Femur (tissue), 1 donor: ENCODE measurements around the gene AGBL2.
"Not testable (repeated sequence)": the region's sequence is repeated elsewhere in the genome, so short reads cannot be mapped to it uniquely, and the experiment has no call there.

Experiments
- DNase-seq: peaks from one replicate; pipeline ENCODE4 v3.0.0-alpha.2; 2017

AGBL2 gene

GRCh38 chr11:47688991-47689390 is 26.2 kb downstream of the AGBL2 start:
- DNase-seq: no peak

- DNase-seq: no peak
These were observed 27.1 kb downstream of the AGBL2 start for GRCh38 chr11:47688111-47688510.

GRCh38 chr11:47686704-47687103 is 28.5 kb downstream of the AGBL2 start:
- not testable (repeated sequence) for DNase-seq

- DNase-seq: no peak
These were observed 29.0 kb downstream of the AGBL2 start for GRCh38 chr11:47686151-47686550.

- DNase-seq: no peak
These were observed 39.3 kb downstream of the AGBL2 start for GRCh38 chr11:47675851-47676250.

GRCh38 chr11:47672283-47672730 is 42.9 kb downstream of the AGBL2 start:
- DNase-seq: no peak

GRCh38 chr11:47669856-47670255 is 45.3 kb downstream of the AGBL2 start:
- DNase-seq: no peak

GRCh38 chr11:47668665-47669064 is 46.5 kb downstream of the AGBL2 start:
- no peak for DNase-seq

- no peak for DNase-seq
These were observed 47.6 kb downstream of the AGBL2 start for GRCh38 chr11:47667555-47667954.

GRCh38 chr11:47667135-47667534 is 48.0 kb downstream of the AGBL2 start:
- DNase-seq: peak; percentile 50

GRCh38 chr11:47664936-47665335 is 50.2 kb downstream of the AGBL2 start:
- DNase-seq: not testable (repeated sequence)

GRCh38 chr11:47661245-47661644 is 53.9 kb downstream of the AGBL2 start:
- DNase-seq: no peak

- no peak for DNase-seq
These were observed 55.9 kb downstream of the AGBL2 start for GRCh38 chr11:47659276-47659675.

GRCh38 chr11:47656260-47656885 is 58.8 kb downstream of the AGBL2 start:
- DNase-seq: no peak

GRCh38 chr11:47651818-47652469 is 63.2 kb downstream of the AGBL2 start:
- DNase-seq: no peak

- DNase-seq: no peak
These were observed 65.9 kb downstream of the AGBL2 start for GRCh38 chr11:47649276-47649675.

GRCh38 chr11:47646019-47646418 is 69.2 kb downstream of the AGBL2 start:
- DNase-seq: no peak

- no peak for DNase-seq
These were observed 69.7 kb downstream of the AGBL2 start for GRCh38 chr11:47645500-47645899.

- DNase-seq: peak; percentile 99
These were observed 72.9 kb downstream of the AGBL2 start, which contains the start of gene MTCH2 for GRCh38 chr11:47642099-47642855. MTCH2 (minus strand) TSS chr11:47642559; CDS start chr11:47642465, 94 bp downstream.

- no peak for DNase-seq
These were observed 73.5 kb downstream of the AGBL2 start for GRCh38 chr11:47641600-47642098.

- DNase-seq: not testable (repeated sequence)
These were observed 74.7 kb downstream of the AGBL2 start for GRCh38 chr11:47640506-47640905.

- not testable (repeated sequence) for DNase-seq
These were observed 78.8 kb downstream of the AGBL2 start for GRCh38 chr11:47636331-47636730.

GRCh38 chr11:47631473-47631872 is 83.7 kb downstream of the AGBL2 start:
- DNase-seq: no peak

GRCh38 chr11:47628026-47628425 is 87.1 kb downstream of the AGBL2 start:
- no peak for DNase-seq
